IPS-18c (cell line): ENCODE measurements around the gene MOB2.

Experiments used
- H3K4me3 ChIP-seq: 2 replicates; pipeline ENCODE4 v1.7.0; 2013; ENCODE audit warnings: low read depth, mild to moderate bottlenecking, low read length, moderate library complexity; ENCODE audit not compliant: insufficient read depth
- H3K9me3 ChIP-seq: one replicate; pipeline ENCODE4 v1.6.1; 2013; ENCODE audit warnings: mild to moderate bottlenecking, low read length, moderate library complexity; ENCODE audit not compliant: control insufficient read depth, insufficient read depth

MOB2 gene

DNA sequence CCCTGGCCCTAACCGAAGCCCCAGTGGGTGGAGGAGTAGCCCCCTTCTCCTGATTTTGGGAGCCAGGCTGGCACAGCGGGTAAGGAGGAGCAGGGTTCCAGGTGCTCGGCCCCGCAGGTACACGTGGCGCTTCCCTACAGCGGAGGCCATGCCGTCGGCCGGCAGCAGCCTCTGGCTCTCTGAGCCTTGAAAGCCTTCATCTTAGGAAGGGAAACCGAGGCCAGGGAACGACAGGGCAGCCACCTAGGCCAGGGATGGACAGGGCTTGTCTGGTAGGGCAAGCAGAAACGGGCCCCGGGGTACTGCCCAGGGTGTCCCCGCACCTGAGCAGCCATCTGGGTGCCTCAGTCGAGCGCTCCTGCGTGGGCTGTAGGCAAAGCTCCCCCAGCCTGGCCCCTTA is 28.7 kb downstream of the MOB2 start:
- H3K4me3 ChIP-seq = no peak overlapping the region
- H3K9me3 ChIP-seq = no peaks in the 10 kb centered on the region

DNA sequence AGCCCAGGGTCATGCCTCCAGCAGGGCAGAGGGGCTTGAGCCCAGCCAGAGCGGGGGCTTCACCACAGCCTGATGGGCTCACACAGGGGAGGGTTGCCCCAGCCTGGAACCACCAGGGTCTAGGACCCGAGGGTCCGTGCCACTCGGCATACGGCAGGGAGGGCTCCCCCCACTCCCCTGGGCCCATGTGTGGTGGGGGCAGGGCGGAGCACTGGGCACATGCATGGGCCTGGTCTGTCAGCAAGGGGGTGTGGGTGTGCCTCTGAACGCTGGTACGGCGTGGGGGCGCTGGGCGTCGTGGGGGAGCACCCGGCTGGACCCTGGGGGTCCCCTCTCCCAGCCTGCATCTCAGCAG is 29.3 kb downstream of the MOB2 start:
- Histone ChIP-seq H3K4me3 (no peak overlapping the region), H3K9me3 (no peaks in the 10 kb centered on the region)

DNA sequence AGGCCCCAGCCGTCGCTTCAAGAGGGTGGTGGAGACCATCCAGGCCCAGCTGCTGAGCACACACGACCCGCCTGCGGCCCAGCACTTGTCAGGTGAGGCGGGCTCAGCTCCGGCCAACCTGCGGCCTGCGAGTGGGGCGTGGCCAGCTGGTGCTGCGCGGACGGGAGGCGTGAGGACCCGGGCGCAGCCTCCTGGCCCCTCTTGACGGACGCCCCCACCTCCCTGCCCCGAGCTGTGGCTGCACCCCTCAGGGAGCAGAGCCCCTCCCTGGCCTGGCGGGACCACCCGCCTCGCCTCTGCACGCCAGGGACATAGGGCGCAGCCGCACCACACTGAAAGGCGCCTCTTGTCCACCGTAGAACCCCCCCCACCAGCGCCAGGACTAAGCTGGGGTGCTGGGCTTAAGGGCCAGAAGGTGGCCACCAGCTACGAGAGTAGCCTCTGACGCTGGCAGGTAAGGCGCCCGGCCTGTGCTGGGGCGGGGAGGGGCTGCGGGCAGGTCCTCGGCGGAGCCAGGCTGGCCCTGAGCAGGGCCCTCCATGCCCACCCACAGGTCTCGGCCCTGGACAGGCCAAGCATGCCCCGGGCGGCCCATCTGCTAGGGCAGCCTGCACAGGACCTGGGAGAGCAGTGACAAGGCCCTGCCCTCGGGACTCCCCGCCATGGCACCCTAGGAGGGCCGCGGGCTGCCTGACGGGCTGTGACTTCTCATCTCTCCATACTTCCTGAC is 29.8 kb downstream of the MOB2 start:
- no peaks in the 10 kb centered on the region for H3K9me3 ChIP-seq
- no peak overlapping the region for H3K4me3 ChIP-seq

DNA sequence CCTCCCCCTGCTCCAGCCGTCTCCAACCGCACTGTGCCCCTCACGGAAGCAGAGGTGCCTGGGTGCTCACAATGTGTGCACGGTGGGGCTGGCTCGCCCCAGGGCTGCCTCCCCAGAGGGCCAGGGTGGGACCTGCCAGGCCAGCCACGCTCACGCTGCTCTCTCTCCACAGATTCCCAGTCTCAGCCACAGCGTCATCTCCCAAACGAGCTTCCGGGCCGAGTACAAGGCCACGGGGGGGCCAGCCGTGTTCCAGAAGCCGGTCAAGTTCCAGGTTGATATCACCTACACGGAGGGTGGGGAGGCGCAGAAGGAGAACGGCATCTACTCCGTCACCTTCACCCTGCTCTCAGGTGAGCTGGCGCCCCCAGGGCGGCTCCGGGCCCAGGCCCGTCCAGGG is 30.4 kb downstream of the MOB2 start:
- no peak overlapping the region for H3K4me3 ChIP-seq
- H3K9me3 ChIP-seq = no peaks in the 10 kb centered on the region

DNA sequence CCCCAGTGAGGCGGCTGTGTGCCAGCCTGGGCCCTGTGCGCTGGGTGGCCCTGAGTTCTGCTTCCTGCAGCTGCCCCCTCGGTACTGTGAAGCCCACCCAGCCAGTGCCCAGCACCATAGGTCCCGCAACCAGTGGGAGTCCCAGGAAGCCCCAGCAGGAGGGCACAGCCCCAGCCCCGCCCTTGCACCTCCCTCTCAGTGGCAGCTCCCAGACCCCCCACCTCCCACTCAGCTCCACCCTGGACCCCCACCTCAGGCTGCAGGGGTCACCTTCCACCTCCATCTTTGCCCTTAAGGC is 30.9 kb downstream of the MOB2 start:
- no peaks in the 10 kb centered on the region for H3K9me3 ChIP-seq
- H3K4me3 ChIP-seq = no peak overlapping the region

DNA sequence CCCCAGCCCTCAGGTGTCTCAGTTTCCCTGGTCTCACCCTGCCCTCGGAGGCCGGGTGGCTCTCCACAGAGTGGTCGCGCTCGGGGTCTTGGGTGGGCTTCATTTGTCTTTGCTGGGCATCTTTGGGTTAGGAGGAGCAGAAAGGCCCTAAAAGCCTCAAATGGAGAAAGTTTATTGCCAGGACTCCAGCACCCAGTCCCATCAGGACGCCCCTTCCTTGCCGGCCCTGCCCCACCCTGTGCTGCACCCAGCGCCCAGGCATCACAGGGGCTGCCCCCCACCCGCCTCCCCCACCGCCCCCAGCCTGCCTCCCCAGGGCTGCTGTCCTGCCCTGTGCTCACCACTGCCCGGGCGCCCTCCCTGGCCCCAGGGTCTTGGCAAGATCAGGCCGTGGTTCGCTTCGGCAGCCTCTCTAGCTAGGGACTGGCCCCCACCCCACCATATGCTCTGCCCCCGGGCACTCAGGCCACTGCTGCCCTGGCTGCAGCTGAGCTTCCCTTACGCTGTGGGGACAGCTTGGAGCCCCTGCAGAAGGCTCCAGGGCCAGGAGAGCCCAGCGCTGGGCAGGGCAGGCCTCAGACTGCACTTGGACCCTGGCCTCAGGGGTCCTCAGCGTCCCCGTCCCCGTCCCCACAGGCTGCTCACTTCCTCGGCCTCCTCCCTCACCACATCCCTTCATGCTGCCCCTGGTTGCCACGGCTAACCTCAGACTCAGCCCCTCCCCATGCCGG is 31.4 kb downstream of the MOB2 start:
- H3K9me3 ChIP-seq = no peaks in the 10 kb centered on the region
- H3K4me3 ChIP-seq = no peak overlapping the region

DNA sequence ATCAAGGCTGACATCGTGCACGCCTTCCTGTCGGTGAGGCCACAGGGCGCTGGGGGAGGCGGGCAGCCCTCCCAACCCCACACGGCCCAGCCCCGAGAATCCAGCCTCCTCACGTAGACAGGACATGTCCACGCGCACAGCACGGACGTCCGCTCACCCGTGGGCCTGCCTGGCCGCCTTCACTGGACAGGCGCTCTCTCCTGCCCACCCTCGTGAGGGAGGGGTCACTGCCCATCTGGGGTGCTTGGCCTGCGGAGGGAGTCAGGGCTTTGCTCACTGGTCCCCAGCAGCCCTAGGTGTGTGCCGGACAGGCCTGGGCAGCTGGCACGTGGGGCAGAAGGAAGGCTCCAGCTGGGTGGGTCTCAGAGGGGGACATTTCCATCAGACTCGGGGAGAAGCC is 32.0 kb downstream of the MOB2 start:
- Histone ChIP-seq H3K4me3 (no peak overlapping the region), H3K9me3 (no peaks in the 10 kb centered on the region)

DNA sequence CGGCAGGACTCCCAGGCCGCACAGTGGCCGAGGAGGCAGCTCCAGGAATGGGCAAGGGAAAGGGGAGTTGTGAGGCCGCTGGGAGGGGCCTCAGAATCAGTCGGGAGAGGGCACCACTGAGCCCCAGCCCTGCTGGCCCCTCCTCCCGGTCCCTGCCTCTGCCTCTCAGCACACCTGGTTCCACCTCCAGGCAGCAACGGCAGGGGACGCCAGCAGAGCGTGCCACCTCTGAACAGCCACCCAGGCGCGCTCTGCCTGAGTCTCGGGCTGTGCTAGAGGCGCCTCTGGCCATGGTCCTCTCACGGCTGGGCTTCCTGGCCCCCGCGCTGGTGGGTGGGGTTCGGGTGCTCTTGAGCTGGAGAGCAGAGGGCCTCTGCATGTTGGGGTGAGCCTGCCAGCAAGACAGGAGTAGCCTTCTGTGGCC is 33.0 kb downstream of the MOB2 start:
- Histone ChIP-seq H3K9me3 (no peaks in the 10 kb centered on the region), H3K4me3 (no peak overlapping the region)

DNA sequence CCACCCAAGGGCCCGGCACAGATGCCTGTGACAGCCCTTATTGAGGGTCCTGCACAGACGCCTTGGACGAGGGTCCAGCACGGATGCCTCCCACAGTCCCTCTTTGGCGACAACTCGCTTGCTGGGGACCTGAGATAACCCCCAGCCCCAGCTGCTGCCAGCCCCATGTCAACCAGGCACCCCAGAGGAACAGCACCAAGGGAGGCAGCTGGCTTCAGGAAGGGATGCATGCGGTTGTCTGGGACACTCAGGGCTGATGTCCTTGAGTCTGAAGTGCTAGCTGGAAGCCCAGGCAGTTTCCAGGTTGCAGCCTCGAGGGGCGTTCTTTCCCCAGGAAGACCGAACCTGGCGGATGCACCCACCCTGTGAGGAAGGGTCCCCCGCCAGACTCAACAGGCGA is 33.8 kb downstream of the MOB2 start:
- no peaks in the 10 kb centered on the region for H3K9me3 ChIP-seq

DNA sequence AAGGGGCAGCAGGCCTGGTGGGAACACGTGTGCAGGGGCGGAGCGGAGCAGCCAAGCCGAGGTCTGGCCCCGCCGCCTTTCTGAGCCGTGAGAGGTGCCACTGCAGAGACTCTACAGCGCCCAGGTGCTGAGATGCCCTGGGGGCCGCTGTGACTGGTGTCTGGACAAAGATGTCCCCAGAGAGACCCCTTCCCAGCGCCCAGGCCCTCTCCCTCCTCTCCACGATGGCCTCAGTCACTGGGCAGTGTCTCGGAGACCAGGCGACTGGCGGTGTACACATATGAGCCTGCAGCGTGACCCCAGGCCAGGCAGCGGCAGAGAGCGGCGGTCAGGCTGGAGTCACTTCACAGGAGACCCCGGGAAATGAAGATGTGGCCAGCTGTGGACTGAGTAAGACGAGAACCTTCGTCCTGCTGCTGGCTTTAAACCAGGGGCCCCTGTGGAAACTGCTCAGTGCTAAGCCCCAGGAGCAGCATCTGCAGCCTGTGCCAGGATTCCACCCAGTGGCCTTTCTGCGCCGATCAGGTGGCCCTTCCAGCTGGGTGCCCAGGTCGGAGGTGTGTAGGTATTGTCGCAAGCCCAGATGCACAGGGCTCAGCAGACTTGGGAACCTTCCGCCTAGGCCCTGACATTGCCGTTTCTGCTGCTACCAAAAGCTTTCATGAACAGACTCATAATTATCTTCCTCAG is 34.7 kb downstream of the MOB2 start:
- Histone ChIP-seq H3K4me3 (no peak overlapping the region), H3K9me3 (no peaks in the 10 kb centered on the region)

More for the DNA sequence above, 33.8 kb downstream of the MOB2 start:
- H3K4me3 ChIP-seq = no peak overlapping the region

DNA sequence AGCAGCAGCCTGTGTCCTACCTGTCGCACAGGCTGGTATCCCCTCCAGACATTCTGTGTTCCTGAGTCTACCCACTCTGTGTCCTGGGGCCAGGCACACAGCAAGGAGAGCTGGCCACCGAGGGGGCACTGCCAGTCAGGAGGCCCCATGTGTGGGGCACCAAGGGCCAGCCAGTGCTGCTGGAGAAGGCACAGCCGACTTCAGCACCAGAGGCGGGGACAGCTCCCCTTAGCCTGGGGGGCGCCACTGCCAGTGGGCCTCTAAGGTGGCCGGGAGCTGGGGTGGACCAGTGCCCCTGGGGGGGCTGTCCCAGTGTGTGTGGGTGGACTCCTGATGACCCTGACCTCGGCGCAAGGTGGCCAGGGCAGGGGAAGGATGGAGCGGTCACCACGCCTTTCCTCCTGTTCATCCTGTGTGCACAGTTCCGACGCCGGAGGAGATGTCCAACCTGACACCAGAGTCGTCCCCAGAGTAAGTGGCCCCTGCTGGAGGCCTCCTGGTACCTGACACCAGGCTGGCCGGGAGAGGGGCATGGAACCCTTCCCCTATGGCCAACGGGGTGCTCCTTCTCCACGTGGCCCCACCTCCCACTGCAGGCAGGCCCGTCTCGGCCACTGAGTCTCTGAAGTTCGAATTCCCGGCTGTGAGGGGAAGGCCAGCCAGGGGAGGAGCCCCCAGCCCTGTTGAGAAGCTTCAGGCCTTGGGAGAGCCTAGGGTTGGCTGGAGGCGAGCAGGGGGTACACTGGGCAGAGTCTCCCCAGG is 35.4 kb downstream of the MOB2 start:
- H3K4me3 ChIP-seq = no peak overlapping the region
- H3K9me3 ChIP-seq = no peaks in the 10 kb centered on the region

DNA sequence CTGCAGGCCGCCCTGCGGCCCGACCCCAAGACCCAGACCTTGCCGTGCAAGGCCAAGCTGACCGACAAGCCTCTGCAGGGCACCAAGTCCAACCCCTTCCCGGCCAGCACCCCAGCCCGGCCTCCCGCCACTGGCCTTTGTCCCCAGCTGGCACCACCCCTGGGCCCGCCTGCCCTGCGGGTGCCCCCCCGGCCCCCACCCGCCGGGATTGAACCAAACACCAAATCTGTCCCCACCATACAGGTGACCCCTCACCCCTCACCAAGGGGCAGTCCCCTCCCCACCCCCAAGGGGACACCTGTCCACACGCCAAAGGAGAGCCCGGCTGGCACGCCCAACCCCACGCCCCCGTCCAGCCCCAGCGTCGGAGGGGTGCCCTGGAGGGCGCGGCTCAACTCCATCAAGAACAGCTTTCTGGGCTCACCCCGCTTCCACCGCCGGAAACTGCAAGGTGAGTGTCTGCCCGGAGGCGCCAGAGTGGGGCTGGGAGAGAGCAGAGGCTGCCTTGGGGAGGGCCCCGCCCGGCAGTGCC is 36.2 kb downstream of the MOB2 start:
- no peak overlapping the region for H3K4me3 ChIP-seq
- H3K9me3 ChIP-seq = no peaks in the 10 kb centered on the region

DNA sequence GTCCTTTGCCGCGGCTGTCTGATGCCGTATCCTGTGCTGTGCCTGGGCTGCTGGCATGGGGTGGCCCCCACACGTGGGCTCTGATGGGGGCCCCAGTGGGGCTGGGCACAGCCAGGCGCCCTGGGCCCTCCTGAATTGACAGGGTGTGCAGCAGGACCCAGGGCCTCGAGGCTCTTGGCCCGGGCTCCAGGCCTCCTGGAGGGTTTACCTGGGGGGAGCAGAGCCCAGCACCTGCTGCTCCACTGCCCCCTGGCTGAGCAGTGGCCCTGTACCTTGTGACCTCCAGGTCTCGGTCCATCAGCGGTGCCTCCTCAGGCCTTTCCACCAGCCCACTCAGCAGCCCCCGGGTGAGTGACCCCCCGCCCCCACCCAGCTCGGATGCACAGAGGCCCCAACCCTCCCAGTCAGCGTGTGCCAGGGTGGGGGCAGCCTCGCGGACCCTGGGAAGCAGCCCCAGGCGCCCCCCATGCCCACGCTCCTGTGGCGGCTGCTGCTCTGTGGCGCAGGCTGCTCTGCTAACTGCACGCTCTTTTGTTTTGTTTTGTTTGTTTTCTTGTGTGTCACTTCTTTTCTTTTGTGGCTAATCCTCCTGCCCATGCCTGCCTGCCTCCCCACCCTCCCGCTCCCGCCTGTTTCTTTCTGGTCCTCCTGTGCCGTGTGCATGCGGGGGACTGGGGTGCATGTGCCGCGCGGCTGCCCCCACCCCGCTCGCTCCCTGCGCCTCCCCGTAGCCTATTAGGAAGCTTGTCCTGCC is 36.9 kb downstream of the MOB2 start:
- no peak overlapping the region for H3K4me3 ChIP-seq
- no peaks in the 10 kb centered on the region for H3K9me3 ChIP-seq

DNA sequence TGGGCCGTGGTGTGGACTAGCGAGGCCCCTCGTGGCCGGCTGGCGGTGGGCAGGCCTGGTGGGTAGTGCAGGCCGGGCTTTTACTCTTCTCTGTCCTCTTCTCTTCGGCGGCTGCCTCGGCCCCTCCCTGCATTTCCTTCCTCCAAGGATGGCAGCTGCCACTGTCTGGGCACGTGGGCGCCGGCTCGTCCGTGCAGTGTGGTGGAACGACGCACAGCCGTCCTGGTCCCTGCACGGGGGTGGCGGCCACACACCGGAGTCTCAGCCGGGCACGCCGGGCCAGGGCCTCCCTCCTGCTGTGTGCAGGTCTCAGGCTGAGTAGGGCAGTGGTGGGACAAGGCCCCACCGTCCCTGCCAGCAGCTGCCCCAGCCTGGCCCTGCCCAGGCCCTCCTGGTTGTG is 37.7 kb downstream of the MOB2 start:
- Histone ChIP-seq H3K4me3 (no peak overlapping the region), H3K9me3 (no peaks in the 10 kb centered on the region)

DNA sequence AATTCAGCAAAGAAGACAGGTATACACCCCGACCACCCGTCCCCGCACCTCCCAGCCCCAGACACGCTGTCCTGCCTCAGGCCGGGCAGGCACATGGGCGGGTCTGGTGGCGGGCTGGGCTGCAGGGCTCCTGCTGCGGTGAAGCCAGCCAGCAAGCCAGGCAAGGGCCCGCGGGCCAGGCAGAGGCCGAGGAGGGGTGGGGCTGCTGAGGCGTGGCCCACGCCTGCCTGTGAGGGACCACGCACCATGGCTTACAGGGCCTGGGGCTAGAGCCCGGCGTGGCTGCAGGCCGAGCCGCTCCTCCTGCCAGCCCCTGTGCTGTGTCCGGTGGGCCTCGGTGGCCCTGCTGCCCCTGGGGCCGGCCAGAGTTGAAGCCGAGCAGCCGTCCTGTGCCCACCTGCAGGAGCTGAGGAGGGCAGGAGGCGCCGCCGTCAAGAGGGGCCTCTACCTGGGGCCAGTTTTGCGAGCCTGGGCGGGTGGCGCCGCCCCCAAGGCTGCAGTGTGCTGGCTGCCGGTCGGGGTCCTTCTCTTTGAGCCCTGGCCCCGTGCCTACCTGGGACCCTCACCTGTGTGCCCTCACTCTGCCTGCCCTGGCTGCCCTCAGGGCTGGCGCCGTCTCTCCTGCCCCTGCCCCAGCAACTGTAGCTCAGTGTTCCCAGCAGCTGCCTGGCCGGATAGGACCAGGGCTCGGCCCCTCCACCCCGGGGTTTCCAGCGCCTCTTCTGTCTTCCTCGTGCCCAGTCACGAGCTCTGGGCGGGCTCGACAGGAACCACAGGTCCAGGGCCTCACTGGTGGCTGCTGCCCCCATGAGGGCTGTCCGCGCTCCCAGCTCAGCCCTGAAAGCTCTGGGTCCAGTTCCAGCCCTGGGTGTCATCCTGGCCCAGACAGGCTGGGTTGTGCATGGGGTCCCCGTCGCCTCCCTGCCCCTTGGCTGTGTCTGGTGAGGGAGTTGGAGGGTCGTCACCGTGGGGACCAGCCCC is 38.4 kb downstream of the MOB2 start:
- Histone ChIP-seq H3K4me3 (no peak overlapping the region), H3K9me3 (no peaks in the 10 kb centered on the region)

DNA sequence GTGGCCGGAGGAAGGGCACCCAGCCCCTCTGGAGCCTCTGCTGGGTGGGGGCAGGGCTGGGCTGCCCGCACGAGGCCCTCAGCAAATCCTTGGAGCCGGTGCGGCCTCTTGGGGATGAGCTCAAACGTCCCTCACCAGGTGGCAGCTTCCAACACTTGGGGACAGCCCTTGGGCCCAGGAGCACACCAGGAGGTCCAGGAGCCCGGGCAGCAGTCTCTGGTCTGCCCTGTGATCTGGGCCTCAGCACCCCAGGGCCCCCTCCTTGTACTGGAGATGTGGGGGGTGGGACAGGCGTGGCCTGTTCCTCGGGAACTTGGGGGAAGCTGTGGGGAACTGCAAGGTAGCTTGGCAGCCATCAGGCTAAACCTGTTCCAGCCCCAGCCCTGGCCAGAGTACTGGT is 40.0 kb downstream of the MOB2 start:
- H3K4me3 ChIP-seq = no peak overlapping the region
- no peaks in the 10 kb centered on the region for H3K9me3 ChIP-seq
